ENCODE results near the gene CTSO.

DNA sequence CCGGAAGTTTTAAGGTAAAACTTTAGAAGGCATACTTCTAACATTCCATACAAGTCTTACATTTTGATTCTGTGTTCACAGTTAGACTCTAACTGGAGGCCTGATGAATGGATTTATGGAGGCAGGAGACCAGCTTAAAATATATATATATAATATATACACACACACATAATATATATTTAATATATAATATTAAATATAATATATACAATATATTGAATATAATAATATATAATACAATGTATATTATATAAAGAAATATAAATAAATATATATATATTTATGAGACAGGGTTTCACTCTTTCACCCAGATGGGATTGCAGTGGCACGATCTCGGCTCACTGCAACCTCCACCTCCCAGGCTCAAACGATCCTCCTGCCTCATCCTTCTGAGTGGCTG is 7.9 kb upstream of the CTSO start:
- TF ChIP-seq POLR2A (IDR thresholded peaks at IDR 0.05): no peak
- TF ChIP-seq, protein P1, sequence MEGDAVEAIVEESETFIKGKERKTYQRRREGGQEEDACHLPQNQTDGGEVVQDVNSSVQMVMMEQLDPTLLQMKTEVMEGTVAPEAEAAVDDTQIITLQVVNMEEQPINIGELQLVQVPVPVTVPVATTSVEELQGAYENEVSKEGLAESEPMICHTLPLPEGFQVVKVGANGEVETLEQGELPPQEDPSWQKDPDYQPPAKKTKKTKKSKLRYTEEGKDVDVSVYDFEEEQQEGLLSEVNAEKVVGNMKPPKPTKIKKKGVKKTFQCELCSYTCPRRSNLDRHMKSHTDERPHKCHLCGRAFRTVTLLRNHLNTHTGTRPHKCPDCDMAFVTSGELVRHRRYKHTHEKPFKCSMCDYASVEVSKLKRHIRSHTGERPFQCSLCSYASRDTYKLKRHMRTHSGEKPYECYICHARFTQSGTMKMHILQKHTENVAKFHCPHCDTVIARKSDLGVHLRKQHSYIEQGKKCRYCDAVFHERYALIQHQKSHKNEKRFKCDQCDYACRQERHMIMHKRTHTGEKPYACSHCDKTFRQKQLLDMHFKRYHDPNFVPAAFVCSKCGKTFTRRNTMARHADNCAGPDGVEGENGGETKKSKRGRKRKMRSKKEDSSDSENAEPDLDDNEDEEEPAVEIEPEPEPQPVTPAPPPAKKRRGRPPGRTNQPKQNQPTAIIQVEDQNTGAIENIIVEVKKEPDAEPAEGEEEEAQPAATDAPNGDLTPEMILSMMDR (IDR thresholded peaks at IDR 0.05 in 8 of 11, conservative IDR thresholded peaks at IDR 0.05 in 3 of 11): no peak
